ENCODE measurements around the gene VWA5B1.

VWA5B1 gene

DNA sequence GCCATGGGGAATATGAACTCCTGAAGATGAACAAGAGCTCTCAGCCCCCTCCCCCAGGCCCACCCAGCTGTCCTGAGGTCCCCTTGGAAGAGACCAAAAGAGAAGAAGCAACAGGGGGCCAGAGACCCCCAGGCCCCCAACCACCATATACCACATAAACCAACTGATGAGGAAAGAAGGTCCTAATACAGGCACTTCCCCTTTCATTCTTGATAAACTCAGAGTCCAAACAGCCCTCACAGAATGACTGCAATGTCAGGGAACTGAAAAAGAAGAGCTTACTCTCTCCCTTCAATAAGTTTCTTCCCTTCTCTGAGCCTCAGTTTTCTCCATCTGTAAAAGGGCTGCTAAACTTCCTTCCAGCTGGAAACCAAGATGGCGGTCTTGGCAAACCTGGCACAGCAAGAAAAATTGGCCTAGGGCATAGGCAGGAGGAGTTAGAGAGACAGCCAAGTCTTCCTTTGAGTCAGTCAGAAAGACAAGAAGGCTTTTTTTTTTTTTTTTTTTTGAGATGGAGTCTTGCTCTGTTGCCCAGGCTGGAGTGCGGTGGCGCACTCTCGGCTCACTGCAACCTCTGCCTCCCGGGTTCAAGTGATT is 90.5 kb downstream of the VWA5B1 start:
- no peak overlapping the region for H3K4me3 ChIP-seq (ENCODE audit: low read length)
- no peak for DNase-seq (ENCODE audit: low read depth)
- TF ChIP-seq, protein P1, sequence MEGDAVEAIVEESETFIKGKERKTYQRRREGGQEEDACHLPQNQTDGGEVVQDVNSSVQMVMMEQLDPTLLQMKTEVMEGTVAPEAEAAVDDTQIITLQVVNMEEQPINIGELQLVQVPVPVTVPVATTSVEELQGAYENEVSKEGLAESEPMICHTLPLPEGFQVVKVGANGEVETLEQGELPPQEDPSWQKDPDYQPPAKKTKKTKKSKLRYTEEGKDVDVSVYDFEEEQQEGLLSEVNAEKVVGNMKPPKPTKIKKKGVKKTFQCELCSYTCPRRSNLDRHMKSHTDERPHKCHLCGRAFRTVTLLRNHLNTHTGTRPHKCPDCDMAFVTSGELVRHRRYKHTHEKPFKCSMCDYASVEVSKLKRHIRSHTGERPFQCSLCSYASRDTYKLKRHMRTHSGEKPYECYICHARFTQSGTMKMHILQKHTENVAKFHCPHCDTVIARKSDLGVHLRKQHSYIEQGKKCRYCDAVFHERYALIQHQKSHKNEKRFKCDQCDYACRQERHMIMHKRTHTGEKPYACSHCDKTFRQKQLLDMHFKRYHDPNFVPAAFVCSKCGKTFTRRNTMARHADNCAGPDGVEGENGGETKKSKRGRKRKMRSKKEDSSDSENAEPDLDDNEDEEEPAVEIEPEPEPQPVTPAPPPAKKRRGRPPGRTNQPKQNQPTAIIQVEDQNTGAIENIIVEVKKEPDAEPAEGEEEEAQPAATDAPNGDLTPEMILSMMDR (IDR thresholded peaks at IDR 0.05; ENCODE audit: insufficient read depth, low read depth, low read length, missing control alignments): no peak

DNA sequence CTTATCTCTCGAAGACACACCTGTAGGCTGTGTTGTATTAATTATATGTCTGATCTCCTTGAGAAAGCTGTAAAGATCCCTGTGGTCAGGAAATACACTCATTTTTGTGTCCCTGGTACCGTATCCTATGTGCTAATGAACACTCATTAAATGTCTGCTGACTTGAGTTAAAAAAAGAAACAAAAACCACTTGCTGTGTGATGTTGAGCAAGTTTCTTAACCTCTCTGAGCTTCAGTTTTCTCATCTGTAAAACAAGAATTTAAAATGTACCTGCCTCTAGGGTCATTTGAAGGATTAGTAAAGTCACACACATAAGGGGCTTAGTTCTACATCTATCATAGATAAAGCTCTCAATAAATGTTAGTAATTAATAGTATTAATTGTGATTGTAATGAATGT is 91.3 kb downstream of the VWA5B1 start:
- DNase-seq (ENCODE audit: low read depth): no peak
- no peak overlapping the region for H3K4me3 ChIP-seq (ENCODE audit: low read length)
- TF ChIP-seq, protein P1 (IDR thresholded peaks at IDR 0.05; ENCODE audit: insufficient read depth, low read depth, low read length, missing control alignments): no peak

DNA sequence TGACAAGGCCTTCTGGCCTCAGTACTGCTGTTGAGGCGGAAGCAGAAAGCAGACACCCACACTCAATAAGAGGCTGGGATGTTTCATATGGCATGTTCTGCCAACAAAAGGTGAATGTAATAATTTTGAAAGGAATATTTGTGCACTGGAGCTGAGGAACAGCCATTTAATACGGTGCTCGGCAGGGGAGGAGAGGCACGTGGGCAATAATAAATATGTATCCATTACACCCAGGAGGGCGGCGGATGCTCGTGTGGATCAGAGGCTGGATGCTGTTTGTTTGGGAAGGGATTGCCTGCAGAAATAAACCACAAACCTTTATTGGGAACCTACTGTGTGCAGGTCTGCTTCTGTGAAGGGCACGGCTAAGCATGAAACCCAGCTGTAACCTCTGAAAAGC is 92.0 kb downstream of the VWA5B1 start:
- TF ChIP-seq, protein P1 (IDR thresholded peaks at IDR 0.05; ENCODE audit: insufficient read depth, low read depth, low read length, missing control alignments): no peak
- no peak for DNase-seq (ENCODE audit: low read depth)
- H3K4me3 ChIP-seq (ENCODE audit: low read length): no peak overlapping the region

DNA sequence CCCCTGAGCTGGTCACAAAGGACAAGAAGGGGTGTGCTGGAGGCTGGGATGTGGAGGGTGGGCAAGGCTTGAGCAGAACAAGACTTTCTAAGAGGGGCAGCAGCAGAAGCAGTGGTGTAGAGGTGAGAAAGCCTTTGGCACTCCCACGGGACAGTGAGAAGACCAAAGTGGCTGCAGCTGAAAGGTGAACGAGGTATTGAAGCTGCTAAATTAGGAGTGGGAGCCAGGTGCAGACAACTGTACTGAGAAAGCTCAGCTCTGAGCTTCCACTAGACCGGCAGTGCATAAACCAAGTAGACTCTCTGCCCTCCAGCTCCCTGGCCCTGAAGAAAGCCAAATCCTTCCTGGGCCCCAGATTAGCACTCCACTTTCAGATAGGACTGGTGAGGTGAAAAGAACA is 93.0 kb downstream of the VWA5B1 start:
- no peak overlapping the region for H3K4me3 ChIP-seq (ENCODE audit: low read length)
- DNase-seq (ENCODE audit: low read depth): no peak
- TF ChIP-seq, protein P1 (IDR thresholded peaks at IDR 0.05; ENCODE audit: insufficient read depth, low read depth, low read length, missing control alignments): no peak

DNA sequence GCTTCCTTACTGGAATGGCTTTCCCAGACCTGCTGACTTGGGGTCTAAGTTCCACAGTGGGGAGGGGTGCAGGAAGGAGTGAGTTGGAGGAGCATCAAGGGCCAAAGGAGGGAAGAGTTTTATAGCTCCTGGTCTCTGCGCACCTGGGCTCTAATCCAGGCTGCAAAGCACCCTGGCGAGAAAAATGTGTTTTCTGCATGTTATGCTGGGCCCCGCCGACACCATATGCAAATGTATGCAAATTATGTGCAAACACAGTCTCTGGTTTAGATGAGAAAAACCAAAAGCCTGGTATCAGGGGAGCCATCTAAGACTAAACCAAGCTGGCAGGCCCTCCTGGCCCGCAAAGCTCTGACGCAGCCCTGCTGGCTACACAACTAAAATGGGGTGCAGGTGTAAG is 95.0 kb downstream of the VWA5B1 start:
- DNase-seq (ENCODE audit: low read depth): no peak
- TF ChIP-seq, protein P1 (IDR thresholded peaks at IDR 0.05; ENCODE audit: insufficient read depth, low read depth, low read length, missing control alignments): no peak
- no peak overlapping the region for H3K4me3 ChIP-seq (ENCODE audit: low read length)

DNA sequence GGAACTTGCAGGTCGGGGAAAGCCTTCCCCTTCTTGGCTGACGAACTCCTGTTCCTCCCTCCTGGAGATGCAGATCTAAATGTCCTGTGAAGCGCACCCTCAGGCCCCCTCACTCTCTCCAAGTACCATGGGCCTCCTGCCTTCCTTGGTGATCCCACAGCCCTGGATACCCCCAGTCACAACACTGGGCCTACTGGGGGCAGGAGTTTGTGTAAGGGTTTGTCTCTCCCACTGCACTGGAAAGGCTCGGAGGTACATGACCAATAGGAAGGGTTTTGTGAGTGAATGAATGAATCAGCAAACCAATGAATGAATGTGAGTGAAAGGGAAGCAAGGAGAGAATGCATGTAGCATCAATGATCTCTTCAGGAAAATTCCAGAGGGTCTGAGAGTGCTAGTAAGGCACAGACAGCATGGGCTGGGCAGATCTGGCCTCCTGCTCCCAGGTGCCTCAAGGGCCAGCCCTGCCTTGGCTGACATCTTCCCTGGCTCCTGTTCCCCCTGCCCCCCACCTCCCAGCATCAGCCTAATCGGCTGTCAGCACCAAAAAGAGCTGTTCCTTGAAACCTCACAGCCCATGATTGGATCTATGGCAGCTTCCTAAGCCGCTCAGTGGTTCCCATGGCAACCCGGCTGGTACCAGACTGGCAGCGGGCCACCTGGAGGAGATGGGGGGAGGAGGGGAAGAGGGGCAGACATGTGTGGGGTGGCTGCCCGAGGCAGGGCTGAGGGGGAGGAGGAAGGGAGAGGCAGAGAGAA is 95.8 kb downstream of the VWA5B1 start:
- TF ChIP-seq, protein P1 (IDR thresholded peaks at IDR 0.05; ENCODE audit: insufficient read depth, low read depth, low read length, missing control alignments): no peak
- no peak overlapping the region for H3K4me3 ChIP-seq (ENCODE audit: low read length)
- DNase-seq (ENCODE audit: low read depth): no peak

DNA sequence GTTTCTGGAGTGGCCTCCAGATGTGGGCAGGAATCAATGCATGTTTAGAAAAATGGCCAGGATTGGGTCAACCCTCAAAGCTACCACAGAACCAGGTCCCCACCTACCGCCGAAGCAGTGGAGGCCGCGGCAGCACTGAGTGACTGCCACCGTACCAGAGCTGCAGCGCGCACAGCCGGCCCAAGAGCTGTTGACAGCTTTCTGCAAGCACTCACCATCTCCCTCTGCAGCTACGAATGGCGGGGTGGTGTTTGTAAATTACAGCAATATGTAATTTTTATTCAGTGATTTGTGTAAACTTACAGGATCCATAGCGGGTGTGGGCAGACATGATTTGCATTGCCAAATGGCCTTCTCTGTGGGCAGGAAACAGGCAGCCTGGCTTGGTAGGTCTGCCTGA is 98.9 kb downstream of the VWA5B1 start:
- DNase-seq (ENCODE audit: low read depth): no peak
- no peak overlapping the region for H3K4me3 ChIP-seq (ENCODE audit: low read length)
- TF ChIP-seq, protein P1 (IDR thresholded peaks at IDR 0.05; ENCODE audit: insufficient read depth, low read depth, low read length, missing control alignments): no peak

Measured in epithelial cell of esophagus (primary cell).